ENCODE data around the gene PIGV. TPM values are rescaled to one million over a fixed set of nuclear protein-coding genes. Genes with fewer than 3 reads are reported as not detected.

PIGV gene
- total RNA-seq (1 to 10 TPM; 5.2 to 7.3 (median 5.9) TPM), polyA plus RNA-seq (3.9 TPM)
- long read RNA-seq, donor 1, partial matches to known transcripts = 2 of 14 reads
- long read RNA-seq, donor 1, other reads (novel, unspliced or antisense) = 10 of 14 reads
- long read RNA-seq, donor 2, partial matches to known transcripts = 0 of 6 reads
- long read RNA-seq, donor 2, other reads (novel, unspliced or antisense) = 5 of 6 reads
- long read RNA-seq, donor 3, partial matches to known transcripts = 3 of 32 reads
- long read RNA-seq, donor 3, other reads (novel, unspliced or antisense) = 21 of 32 reads
- long read RNA-seq, donor 4, partial matches to known transcripts = 1 of 9 reads
- long read RNA-seq, donor 4, other reads (novel, unspliced or antisense) = 3 of 9 reads

- H3K4me3 ChIP-seq (ENCODE audit: low read length) = peak within 1 kb of the TSS; percentile 81
- DNase-seq (peak; percentile 89 to 97 (median 96)), ATAC-seq (peak; percentile 92)
- intact Hi-C loops (cut with DNase I) = loop anchor here (2.0 to 10.0 kb wide), 5 partner anchors 83 to 283 kb away; no protein-coding TSS in a partner anchor
- under 1% methylated on average over 63 of the region's 63 CpGs for WGBS
- H3K4me1 ChIP-seq (ENCODE audit: control insufficient read depth, insufficient read depth, low read length) = peaks cover 16% of the 10 kb centered on the region
- H3K9me3 ChIP-seq (ENCODE audit: control insufficient read depth, low read length) = no peaks in the 10 kb centered on the region
- peak within 1 kb of the TSS; percentile 100 for H3K27ac ChIP-seq (ENCODE audit: low read length)
- no peaks in the 10 kb centered on the region for H3K27me3 ChIP-seq (ENCODE audit: control insufficient read depth, insufficient read depth)
These were observed at the start of gene PIGV for GRCh38 chr1:26787706-26788514. Gene PIGV (plus strand): TSS chr1:26787950. CDS start chr1:26790816, 2,866 bp downstream.

- no peaks in the 10 kb centered on the region for H3K9me3 ChIP-seq (ENCODE audit: control insufficient read depth, low read length)
These were observed 48.3 kb upstream of the PIGV start for GRCh38 chr1:26739329-26739914.

GRCh38 chr1:26740023-26740634 lies 47.6 kb upstream of the PIGV start:
- Histone ChIP-seq H3K4me3 (ENCODE audit: low read length) (no peak overlapping the region), H3K9me3 (ENCODE audit: control insufficient read depth, low read length) (no peaks in the 10 kb centered on the region), H3K27me3 (ENCODE audit: control insufficient read depth, insufficient read depth) (no peaks in the 10 kb centered on the region), H3K27ac (ENCODE audit: low read length) (no peak overlapping the region), H3K4me1 (ENCODE audit: control insufficient read depth, insufficient read depth, low read length) (peaks cover 5% of the 10 kb centered on the region)
- 80% methylated on average over 3 of the region's 3 CpGs for whole genome bisulfite sequencing
- ATAC-seq (no peak), DNase-seq (no peak)
- intact Hi-C loops (cut with DNase I) = loop anchor here in 1 of 4 donors (10.0 kb wide), 1 partner anchor 45 kb away; the partner anchor contains the start of gene ARID1A

More at GRCh38 chr1:26739329-26739914, 48.3 kb upstream of the PIGV start:
- Histone ChIP-seq H3K4me3 (ENCODE audit: low read length) (no peak overlapping the region), H3K27me3 (ENCODE audit: control insufficient read depth, insufficient read depth) (no peaks in the 10 kb centered on the region), H3K27ac (ENCODE audit: low read length) (no peak overlapping the region), H3K4me1 (ENCODE audit: control insufficient read depth, insufficient read depth, low read length) (peaks cover 2% of the 10 kb centered on the region)
- intact Hi-C loops (cut with DNase I) = no loop called here
- DNase-seq (no peak), ATAC-seq (no peak)
- WGBS = 79% methylated on average over 4 of the region's 4 CpGs

GRCh38 chr1:26740952-26741351 lies 46.8 kb upstream of the PIGV start:
- Histone ChIP-seq H3K27me3 (ENCODE audit: control insufficient read depth, insufficient read depth) (no peaks in the 10 kb centered on the region), H3K4me1 (ENCODE audit: control insufficient read depth, insufficient read depth, low read length) (peaks cover 9% of the 10 kb centered on the region), H3K27ac (ENCODE audit: low read length) (no peak overlapping the region), H3K9me3 (ENCODE audit: control insufficient read depth, low read length) (no peaks in the 10 kb centered on the region), H3K4me3 (ENCODE audit: low read length) (no peak overlapping the region)
- 58% methylated on average over 5 of the region's 5 CpGs for WGBS
- ATAC-seq (no peak), DNase-seq (no peak)
- intact Hi-C loops (cut with DNase I) = loop anchor here in 1 of 4 donors (10.0 kb wide), 1 partner anchor 46 kb away; the partner anchor contains the start of gene ARID1A

- DNase-seq = no peak
- intact Hi-C loops (cut with DNase I) = loop anchor here in 1 of 4 donors (10.0 kb wide), 1 partner anchor 49 kb away; the partner anchor contains the start of gene ARID1A
- Histone ChIP-seq H3K4me1 (ENCODE audit: control insufficient read depth, insufficient read depth, low read length) (peaks cover 12% of the 10 kb centered on the region), H3K9me3 (ENCODE audit: control insufficient read depth, low read length) (no peaks in the 10 kb centered on the region), H3K4me3 (ENCODE audit: low read length) (no peak overlapping the region), H3K27me3 (ENCODE audit: control insufficient read depth, insufficient read depth) (no peaks in the 10 kb centered on the region), H3K27ac (ENCODE audit: low read length) (peak overlapping the region; percentile 78)
- ATAC-seq = no peak
- WGBS = 79% methylated on average over 8 of the region's 8 CpGs
These were observed 44.2 kb upstream of the PIGV start for GRCh38 chr1:26743426-26744059.

- WGBS = 41% methylated on average over 8 of the region's 8 CpGs
- no peak overlapping the region for H3K4me3 ChIP-seq (ENCODE audit: low read length)
- H3K27me3 ChIP-seq (ENCODE audit: control insufficient read depth, insufficient read depth) = no peaks in the 10 kb centered on the region
- peaks cover 12% of the 10 kb centered on the region for H3K4me1 ChIP-seq (ENCODE audit: control insufficient read depth, insufficient read depth, low read length)
- H3K27ac ChIP-seq (ENCODE audit: low read length) = peak overlapping the region; percentile 78
- intact Hi-C loops (cut with DNase I) = loop anchor here in 1 of 4 donors (10.0 kb wide), 1 partner anchor 50 kb away; the partner anchor contains the start of gene ARID1A
- no peaks in the 10 kb centered on the region for H3K9me3 ChIP-seq (ENCODE audit: control insufficient read depth, low read length)
- DNase-seq = peak; percentile 70 to 83 (median 79)
- peak; percentile 96 to 98 for ATAC-seq
These were observed 43.4 kb upstream of the PIGV start for GRCh38 chr1:26744075-26744959.

- DNase-seq (no peak), ATAC-seq (no peak)
- no peaks in the 10 kb centered on the region for H3K27me3 ChIP-seq (ENCODE audit: control insufficient read depth, insufficient read depth)
- H3K4me3 ChIP-seq (ENCODE audit: low read length) = no peak overlapping the region
- intact Hi-C loops (cut with DNase I) = loop anchor here in 1 of 4 donors (10.0 kb wide), 1 partner anchor 50 kb away; the partner anchor contains the start of gene ARID1A
- 65% methylated on average over 5 of the region's 5 CpGs for WGBS
- H3K4me1 ChIP-seq (ENCODE audit: control insufficient read depth, insufficient read depth, low read length) = peaks cover 12% of the 10 kb centered on the region
- H3K27ac ChIP-seq (ENCODE audit: low read length) = no peak overlapping the region
- no peaks in the 10 kb centered on the region for H3K9me3 ChIP-seq (ENCODE audit: control insufficient read depth, low read length)
These were observed 42.6 kb upstream of the PIGV start for GRCh38 chr1:26745191-26745590.

- no peak for ATAC-seq
- no peak for DNase-seq
- Histone ChIP-seq H3K4me1 (ENCODE audit: control insufficient read depth, insufficient read depth, low read length) (peaks cover 14% of the 10 kb centered on the region), H3K27me3 (ENCODE audit: control insufficient read depth, insufficient read depth) (no peaks in the 10 kb centered on the region), H3K4me3 (ENCODE audit: low read length) (no peak overlapping the region), H3K27ac (ENCODE audit: low read length) (no peak overlapping the region), H3K9me3 (ENCODE audit: control insufficient read depth, low read length) (no peaks in the 10 kb centered on the region)
- intact Hi-C loops (cut with DNase I) = loop anchor here in 1 of 4 donors (10.0 kb wide), 1 partner anchor 52 kb away; the partner anchor contains the start of gene ARID1A
- WGBS = 94% methylated on average over 5 of the region's 5 CpGs
These were observed 40.7 kb upstream of the PIGV start for GRCh38 chr1:26747048-26747447.

GRCh38 chr1:26748351-26748750 lies 39.4 kb upstream of the PIGV start:
- H3K27me3 ChIP-seq (ENCODE audit: control insufficient read depth, insufficient read depth) = no peaks in the 10 kb centered on the region
- peaks cover 22% of the 10 kb centered on the region for H3K4me1 ChIP-seq (ENCODE audit: control insufficient read depth, insufficient read depth, low read length)
- WGBS = 79% methylated on average over 1 of the region's 1 CpG
- ATAC-seq (no peak), DNase-seq (no peak)
- no peak overlapping the region for H3K27ac ChIP-seq (ENCODE audit: low read length)
- intact Hi-C loops (cut with DNase I) = loop anchor here in 1 of 4 donors (10.0 kb wide), 1 partner anchor 54 kb away; the partner anchor contains the start of gene ARID1A
- H3K9me3 ChIP-seq (ENCODE audit: control insufficient read depth, low read length) = no peaks in the 10 kb centered on the region
- no peak overlapping the region for H3K4me3 ChIP-seq (ENCODE audit: low read length)
